Gastroesophageal sphincter (tissue), 3 donors: ENCODE data around the gene LRRC25.

ENCODE experiments used
- POLR2A ChIP-seq, 2 donors: fragments of 450-650 bp; IDR thresholded peaks; one replicate each; pipeline ENCODE4 v1.6.1; 2017; ENCODE audit warnings: antibody characterized with exemption in 2 of 2, mild to moderate bottlenecking in 2 of 2, moderate library complexity in 1 of 2
- TF ChIP-seq, protein P1 (sequence below), 4 experiments: fragments of 200-600 bp in 2 of 4; fragments of 450-650 bp in 2 of 4; sonication (generic) in 1 of 4; IDR thresholded peaks; one replicate each; pipeline ENCODE4 v1.5.1; 2017 to 2019; ENCODE audit warnings: antibody characterized with exemption in 4 of 4, mild to moderate bottlenecking in 2 of 4, moderate library complexity in 2 of 4

- TF ChIP-seq, protein P1, sequence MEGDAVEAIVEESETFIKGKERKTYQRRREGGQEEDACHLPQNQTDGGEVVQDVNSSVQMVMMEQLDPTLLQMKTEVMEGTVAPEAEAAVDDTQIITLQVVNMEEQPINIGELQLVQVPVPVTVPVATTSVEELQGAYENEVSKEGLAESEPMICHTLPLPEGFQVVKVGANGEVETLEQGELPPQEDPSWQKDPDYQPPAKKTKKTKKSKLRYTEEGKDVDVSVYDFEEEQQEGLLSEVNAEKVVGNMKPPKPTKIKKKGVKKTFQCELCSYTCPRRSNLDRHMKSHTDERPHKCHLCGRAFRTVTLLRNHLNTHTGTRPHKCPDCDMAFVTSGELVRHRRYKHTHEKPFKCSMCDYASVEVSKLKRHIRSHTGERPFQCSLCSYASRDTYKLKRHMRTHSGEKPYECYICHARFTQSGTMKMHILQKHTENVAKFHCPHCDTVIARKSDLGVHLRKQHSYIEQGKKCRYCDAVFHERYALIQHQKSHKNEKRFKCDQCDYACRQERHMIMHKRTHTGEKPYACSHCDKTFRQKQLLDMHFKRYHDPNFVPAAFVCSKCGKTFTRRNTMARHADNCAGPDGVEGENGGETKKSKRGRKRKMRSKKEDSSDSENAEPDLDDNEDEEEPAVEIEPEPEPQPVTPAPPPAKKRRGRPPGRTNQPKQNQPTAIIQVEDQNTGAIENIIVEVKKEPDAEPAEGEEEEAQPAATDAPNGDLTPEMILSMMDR (IDR thresholded peaks at IDR 0.05): no peak
- no peak for TF ChIP-seq POLR2A (IDR thresholded peaks at IDR 0.05)
Measured at GRCh38 chr19:18443831-18444230, 46.4 kb upstream of the LRRC25 start.
